GM18951 (cell line): ENCODE data around the gene GDAP1L1.
"Not testable (repeated sequence)": the region's sequence is repeated elsewhere in the genome, so short reads cannot be mapped to it uniquely, and the experiment has no call there.

Experiments used
- POLR2A ChIP-seq: IDR thresholded peaks from 4 replicates; pipeline ENCODE4 v1.6.1; 2011; ENCODE audit warnings: mild to moderate bottlenecking; ENCODE audit not compliant: insufficient read length, insufficient read depth; ENCODE audit errors: extremely low read depth
- in situ Hi-C: fragments of 300-500 bp; cut with MboI; formaldehyde crosslinking; loops from one replicate; pipeline ENCODE4 v1.12.0; 2022; ENCODE audit warnings: low sequenced_read_pairs, mixed read lengths, inconsistent platforms; ENCODE audit not compliant: unreplicated experiment

Gene GDAP1L1

GRCh38 chr20:44228465-44229258 lies 18.4 kb upstream of the GDAP1L1 start:
- in situ Hi-C loops: no loop called here
- TF ChIP-seq POLR2A: no peak

DNA sequence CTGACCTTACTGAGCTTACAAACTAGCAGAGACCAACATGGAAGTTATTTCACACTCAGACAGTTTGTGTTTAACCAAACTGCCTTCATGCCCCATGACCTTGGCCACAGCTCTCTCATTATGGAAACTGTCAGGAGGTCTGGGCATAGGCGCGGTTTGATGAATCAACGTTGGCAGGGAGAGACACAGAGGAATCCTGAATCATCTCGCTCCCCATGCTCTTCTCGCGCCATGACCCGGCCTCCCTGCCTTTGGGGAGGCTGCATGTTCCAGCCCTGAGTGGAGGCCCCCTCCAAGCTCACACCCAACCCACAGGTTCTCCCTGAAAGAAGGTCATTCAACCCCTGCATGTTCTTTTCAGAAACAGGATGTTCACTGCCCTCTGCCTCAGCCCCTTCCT lies 15.9 kb upstream of the GDAP1L1 start:
- in situ Hi-C loops: no loop called here
- TF ChIP-seq POLR2A: no peak

GRCh38 chr20:44231713-44232468 lies 15.2 kb upstream of the GDAP1L1 start:
- no peak for TF ChIP-seq POLR2A
- in situ Hi-C loops: no loop called here

DNA sequence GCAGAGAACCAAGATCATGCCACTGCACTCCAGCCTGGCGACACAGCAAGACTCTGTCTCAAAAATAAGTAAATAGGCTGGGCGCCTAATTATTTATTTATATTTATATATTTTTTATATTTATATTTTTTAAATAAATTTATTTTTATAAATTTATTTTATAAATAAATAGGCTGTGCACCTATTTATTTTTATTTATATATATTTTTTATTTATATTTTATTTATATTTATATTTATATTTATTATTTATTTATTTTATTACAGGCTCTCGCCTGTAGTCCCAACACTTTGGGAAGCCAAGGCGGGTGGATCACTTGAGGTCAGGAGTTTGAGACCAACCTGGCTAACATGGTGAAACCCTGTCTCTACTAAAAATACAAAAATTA lies 14.6 kb upstream of the GDAP1L1 start:
- in situ Hi-C loops: not testable (repeated sequence)

GRCh38 chr20:44233436-44234016 lies 13.6 kb upstream of the GDAP1L1 start:
- in situ Hi-C loops: no loop called here
- no peak for TF ChIP-seq POLR2A

DNA sequence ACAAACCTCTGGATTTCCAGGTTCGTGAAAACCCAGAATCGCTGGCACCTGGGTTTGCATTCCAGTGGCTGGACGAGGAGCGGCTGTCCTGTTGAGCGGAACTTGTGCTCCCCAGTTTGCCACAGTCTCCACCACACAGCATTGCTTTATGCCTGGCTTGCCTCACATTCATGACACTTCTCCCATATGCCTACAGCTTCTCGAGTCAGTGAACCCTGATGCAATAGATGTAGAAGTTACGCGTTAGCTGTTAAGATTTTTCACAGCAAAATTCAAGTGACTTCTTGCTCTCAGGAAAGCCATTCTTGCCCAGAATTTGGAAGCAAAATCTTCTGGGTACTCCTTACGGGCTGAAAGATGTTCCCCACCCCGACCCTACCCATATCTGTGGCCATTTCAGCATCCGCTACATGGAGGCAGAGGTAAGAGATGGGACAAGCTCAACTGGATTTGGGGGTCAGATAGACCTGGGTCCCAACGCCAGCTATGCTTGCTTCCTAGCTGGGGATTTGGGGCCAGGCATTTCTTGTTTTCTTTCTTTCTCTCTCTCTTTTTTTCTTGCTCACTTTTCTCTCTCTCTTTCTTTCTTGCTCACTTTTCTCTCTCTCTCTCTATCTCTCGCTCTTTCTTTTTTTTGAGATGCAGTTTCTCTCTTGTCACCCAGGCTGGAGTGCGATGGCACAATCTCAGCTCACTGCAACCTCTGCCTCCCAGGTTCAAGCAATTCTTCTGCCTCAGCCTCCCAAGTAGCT lies 12.4 kb upstream of the GDAP1L1 start:
- in situ Hi-C loops: no loop called here
- no peak for TF ChIP-seq POLR2A

- no peak for TF ChIP-seq POLR2A
- in situ Hi-C loops: no loop called here
Measured at GRCh38 chr20:44235702-44236101, 11.4 kb upstream of the GDAP1L1 start.

DNA sequence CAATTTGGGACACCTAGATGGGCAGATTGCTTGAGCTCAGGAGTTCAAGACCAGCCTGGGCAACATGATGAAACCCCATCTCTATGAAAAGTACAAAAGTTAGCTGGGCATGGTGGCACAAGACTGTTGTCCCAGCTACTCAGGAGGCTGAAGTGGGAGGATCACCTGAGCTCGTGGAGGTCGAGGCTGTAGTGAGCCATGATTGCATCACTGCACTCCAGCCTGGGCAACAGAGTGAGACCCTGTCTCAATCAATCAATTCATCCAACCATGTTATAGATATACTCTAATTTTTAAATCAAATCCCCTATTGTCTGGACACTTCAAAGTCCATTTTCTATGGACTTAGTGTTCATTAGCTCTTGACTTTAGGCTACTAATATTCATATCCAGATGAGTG lies 10.3 kb upstream of the GDAP1L1 start:
- in situ Hi-C loops: not testable (repeated sequence)

DNA sequence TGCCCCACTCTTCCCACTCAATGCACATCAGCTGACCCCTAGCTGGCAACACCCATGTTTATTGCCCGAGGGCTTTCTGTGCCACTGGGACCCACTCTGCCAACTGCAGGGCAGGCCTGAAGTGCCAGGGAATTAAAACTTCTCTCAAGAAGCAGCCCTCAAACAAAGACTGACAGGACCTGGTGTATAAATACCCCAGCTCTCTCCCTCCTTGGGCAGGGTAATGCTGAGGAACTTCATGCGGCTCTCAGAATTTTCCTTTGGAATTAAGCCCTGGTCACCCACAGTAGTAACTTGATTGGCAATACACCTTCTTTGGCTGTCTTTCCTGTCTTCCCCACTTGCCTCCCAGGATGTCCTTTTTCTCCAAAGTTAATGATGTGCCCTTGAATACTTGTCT lies 5.3 kb upstream of the GDAP1L1 start:
- in situ Hi-C loops: no loop called here
- TF ChIP-seq POLR2A: no peak

DNA sequence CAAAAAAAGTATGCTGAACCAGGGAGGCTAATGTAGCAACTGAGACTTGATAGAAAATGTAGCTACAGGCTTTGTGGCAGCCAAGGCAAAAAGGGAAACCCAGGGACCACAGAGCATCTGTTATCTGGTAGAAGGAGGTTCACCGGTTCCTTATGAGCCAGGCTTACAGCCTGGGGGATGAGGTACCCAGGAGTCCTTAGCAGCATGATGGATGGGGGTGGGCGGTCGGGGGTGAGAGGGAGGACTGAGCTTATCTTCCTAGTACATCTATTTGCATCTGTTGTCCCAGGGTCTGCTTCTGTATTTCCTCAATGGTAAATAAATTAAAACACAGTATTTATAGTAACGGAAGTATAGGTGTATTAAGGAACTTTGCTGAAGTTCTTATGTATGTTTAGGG lies 1.1 kb upstream of the GDAP1L1 start:
- in situ Hi-C loops: no loop called here
- no peak for TF ChIP-seq POLR2A

DNA sequence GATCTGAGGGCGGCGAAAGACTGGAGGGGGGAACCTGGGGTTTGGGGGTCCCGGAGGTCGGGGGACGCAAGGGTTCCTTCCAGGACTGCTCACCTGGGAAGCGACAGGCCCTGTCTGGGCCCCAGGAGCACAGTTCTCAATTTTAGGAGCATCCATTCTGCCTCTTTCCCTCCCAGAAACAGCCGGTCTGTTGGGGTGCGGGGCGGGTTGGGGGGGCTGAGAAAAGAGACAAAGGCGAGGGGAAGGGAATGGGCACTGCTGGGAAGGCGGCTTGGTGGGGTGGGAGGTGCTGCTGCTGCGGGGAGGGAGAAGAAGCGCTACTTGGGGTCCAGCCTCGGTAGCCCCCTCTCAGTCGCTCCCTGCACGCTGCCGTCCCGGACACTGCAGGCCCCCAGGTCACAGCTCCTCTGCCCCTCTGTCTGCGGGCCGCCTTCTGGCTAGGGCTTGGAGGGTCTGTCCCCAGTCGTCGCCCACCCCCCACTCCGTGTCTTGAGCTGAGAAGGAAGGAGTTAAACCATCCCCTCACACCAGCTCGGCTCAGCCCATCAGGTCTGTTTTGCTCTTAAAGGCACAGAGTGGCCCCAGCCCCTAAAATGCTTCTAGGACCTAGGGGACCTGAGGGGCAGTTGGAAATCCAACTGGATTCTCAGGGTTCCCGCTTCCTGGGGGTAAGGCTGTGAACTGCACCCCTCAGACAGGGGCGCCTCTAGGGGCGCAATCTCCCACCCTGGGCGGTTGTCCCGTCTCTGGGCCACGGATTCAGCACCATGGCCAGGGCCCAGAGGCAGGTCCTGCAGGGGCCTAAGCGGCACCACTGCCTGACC lies 690 bp downstream of the GDAP1L1 start:
- no peak for TF ChIP-seq POLR2A
- in situ Hi-C loops: no loop called here

DNA sequence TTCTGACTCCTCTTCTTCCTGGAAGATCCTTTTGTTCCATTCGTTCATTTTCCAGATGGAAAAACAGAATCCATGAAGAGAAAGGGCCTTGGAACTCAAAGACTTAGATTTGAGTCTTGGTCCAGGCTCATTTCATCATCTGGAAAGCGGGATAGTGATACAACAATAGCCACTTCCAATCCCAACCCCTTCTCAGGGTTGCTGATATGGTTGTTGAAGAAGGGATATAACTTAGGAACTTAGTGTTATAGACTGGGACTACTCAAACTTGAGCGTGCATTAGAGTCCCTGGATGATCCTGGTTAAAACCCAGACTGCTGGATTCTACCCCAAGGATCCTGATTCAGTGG lies 1.3 kb downstream of the GDAP1L1 start:
- in situ Hi-C loops: no loop called here
- TF ChIP-seq POLR2A: no peak

- TF ChIP-seq POLR2A: no peak
- in situ Hi-C loops: no loop called here
Measured at GRCh38 chr20:44251284-44251683, 4.2 kb downstream of the GDAP1L1 start.
